Activated T-cell treated with anti-CD3 and anti-CD28 coated beads, Interleukin-2, amount 50 U/mL, for 72 hours (primary cell): ENCODE data around the gene LRRC71. TPM values are rescaled to one million over a fixed set of nuclear protein-coding genes. Genes with fewer than 3 reads are reported as not detected.

Experiments
- ATAC-seq, 2 donors: fragments of 150-1000 bp; cut with Tn5 transposase; replicated peaks in 1 of 2; 2 replicates each; pipeline ENCODE4 v1.10.0; 2021; ENCODE audit warnings: moderate library complexity in 2 of 2, mild to moderate bottlenecking in 1 of 2
- DNase-seq, 2 donors: peaks; one replicate each; pipeline ENCODE4 v3.0.0; 2021 to 2022; ENCODE audit warnings: mixed read lengths in 1 of 2
- H3K27ac Mint-ChIP-seq: one replicate; pipeline ENCODE4 v1.8.0; 2022; ENCODE audit warnings: mild to moderate bottlenecking, moderate library complexity, mixed read lengths
- H3K27me3 Mint-ChIP-seq: one replicate; pipeline ENCODE4 v1.8.0; 2022; ENCODE audit warnings: low read depth, mixed read lengths
- H3K36me3 Mint-ChIP-seq, 2 donors: one replicate each; pipeline ENCODE4 v1.8.0; 2022; ENCODE audit warnings: mixed read lengths in 2 of 2, mild to moderate bottlenecking in 1 of 2; ENCODE audit not compliant: insufficient read depth in 2 of 2
- H3K4me1 Mint-ChIP-seq: one replicate; pipeline ENCODE4 v1.8.0; 2022; ENCODE audit warnings: low read depth, mixed read lengths
- H3K4me3 Mint-ChIP-seq, 2 donors: one replicate each; pipeline ENCODE4 v1.8.0; 2022; ENCODE audit warnings: mild to moderate bottlenecking in 2 of 2, mixed read lengths in 2 of 2, moderate library complexity in 2 of 2
- H3K9me3 Mint-ChIP-seq, 2 donors: one replicate each; pipeline ENCODE4 v1.8.0; 2022; ENCODE audit warnings: mixed read lengths in 2 of 2
- total RNA-seq, 2 donors: library from RNA; stranded (reverse); gene quantifications; one replicate each; pipeline ENCODE4 v1.2.3, GENCODE V29; 2022

Gene LRRC71
- total RNA-seq, 2 donors from 2014 or later: not detected

GRCh38 chr1:156884560-156885184, 35.8 kb upstream of the LRRC71 start:
- Mint-ChIP-seq H3K27ac (no peak overlapping the region), H3K27me3 (peaks cover 52% of the 10 kb centered on the region), H3K9me3 (no peaks in the 10 kb centered on the region), H3K4me3 (no peak overlapping the region), H3K36me3 (no peaks in the 10 kb centered on the region), H3K4me1 (peaks cover under 1% of the 10 kb centered on the region)
- no peak for ATAC-seq
- no peak for DNase-seq

- H3K4me3 Mint-ChIP-seq: no peak overlapping the region
- no peaks in the 10 kb centered on the region for H3K9me3 Mint-ChIP-seq
- peaks cover 7% of the 10 kb centered on the region for H3K4me1 Mint-ChIP-seq
- H3K27me3 Mint-ChIP-seq: peaks cover 57% of the 10 kb centered on the region
- DNase-seq (no peak), ATAC-seq (no peak)
- no peak overlapping the region for H3K27ac Mint-ChIP-seq
- H3K36me3 Mint-ChIP-seq: no peaks in the 10 kb centered on the region
Observed at GRCh38 chr1:156885314-156885713, 35.1 kb upstream of the LRRC71 start.

GRCh38 chr1:156885880-156886355, 34.5 kb upstream of the LRRC71 start:
- Mint-ChIP-seq H3K27me3 (peaks cover 62% of the 10 kb centered on the region), H3K4me1 (peaks cover 8% of the 10 kb centered on the region), H3K27ac (no peak overlapping the region), H3K36me3 (no peaks in the 10 kb centered on the region), H3K9me3 (no peaks in the 10 kb centered on the region), H3K4me3 (no peak overlapping the region)
- DNase-seq (no peak), ATAC-seq (no peak)

GRCh38 chr1:156886583-156887281, 33.7 kb upstream of the LRRC71 start:
- no peak for DNase-seq
- peaks cover 8% of the 10 kb centered on the region for H3K4me1 Mint-ChIP-seq
- H3K36me3 Mint-ChIP-seq: no peaks in the 10 kb centered on the region
- H3K27ac Mint-ChIP-seq: no peak overlapping the region
- no peaks in the 10 kb centered on the region for H3K9me3 Mint-ChIP-seq
- no peak overlapping the region for H3K4me3 Mint-ChIP-seq
- H3K27me3 Mint-ChIP-seq: peaks cover 69% of the 10 kb centered on the region
- ATAC-seq: no peak

- no peak for DNase-seq
- Mint-ChIP-seq H3K4me1 (peaks cover 8% of the 10 kb centered on the region), H3K9me3 (no peaks in the 10 kb centered on the region), H3K4me3 (no peak overlapping the region), H3K27ac (no peak overlapping the region), H3K27me3 (peaks cover 66% of the 10 kb centered on the region), H3K36me3 (no peaks in the 10 kb centered on the region)
- ATAC-seq: no peak
Observed at GRCh38 chr1:156887317-156887716, 33.1 kb upstream of the LRRC71 start.

GRCh38 chr1:156887734-156888133, 32.7 kb upstream of the LRRC71 start:
- ATAC-seq (no peak), DNase-seq (no peak)
- Mint-ChIP-seq H3K4me3 (no peak overlapping the region), H3K27me3 (peaks cover 65% of the 10 kb centered on the region), H3K4me1 (peaks cover 10% of the 10 kb centered on the region), H3K27ac (no peak overlapping the region), H3K36me3 (no peaks in the 10 kb centered on the region), H3K9me3 (no peaks in the 10 kb centered on the region)

GRCh38 chr1:156889802-156890580, 30.4 kb upstream of the LRRC71 start:
- peak; percentile 28 to 32 for ATAC-seq
- no peak overlapping the region for H3K27ac Mint-ChIP-seq
- peaks cover 16% of the 10 kb centered on the region for H3K4me1 Mint-ChIP-seq

GRCh38 chr1:156892190-156893047, 28.0 kb upstream of the LRRC71 start:
- Mint-ChIP-seq H3K27me3 (peaks cover 59% of the 10 kb centered on the region), H3K36me3 (no peaks in the 10 kb centered on the region), H3K27ac (no peak overlapping the region), H3K4me3 (peak overlapping the region; percentile 71 to 73), H3K4me1 (peaks cover 16% of the 10 kb centered on the region), H3K9me3 (no peaks in the 10 kb centered on the region)
- ATAC-seq (peak; percentile 97), DNase-seq (peak; percentile 90 to 93)

More at GRCh38 chr1:156889802-156890580, 30.4 kb upstream of the LRRC71 start:
- no peaks in the 10 kb centered on the region for H3K9me3 Mint-ChIP-seq
- H3K4me3 Mint-ChIP-seq: peak overlapping the region in 1 of 2 donors; percentile 4
- H3K36me3 Mint-ChIP-seq: no peaks in the 10 kb centered on the region
- peaks cover 58% of the 10 kb centered on the region for H3K27me3 Mint-ChIP-seq
- DNase-seq: peak; percentile 74 to 76

- H3K4me1 Mint-ChIP-seq: peaks cover 17% of the 10 kb centered on the region
- peaks cover 56% of the 10 kb centered on the region for H3K27me3 Mint-ChIP-seq
- no peak within 1 kb of the TSS for H3K27ac Mint-ChIP-seq
- ATAC-seq (no peak), DNase-seq (no peak)
- no peaks in the 10 kb centered on the region for H3K9me3 Mint-ChIP-seq
- peak within 1 kb of the TSS; percentile 71 to 73 for H3K4me3 Mint-ChIP-seq
- no peaks in the 10 kb centered on the region for H3K36me3 Mint-ChIP-seq
Observed at GRCh38 chr1:156893048-156893953, 27.1 kb upstream of the LRRC71 start, which contains the start of gene PEAR1. PEAR1 (plus strand) TSS chr1:156893718; CDS start chr1:156903927, 10,209 bp downstream.

- no peaks in the 10 kb centered on the region for H3K36me3 Mint-ChIP-seq
- H3K4me3 Mint-ChIP-seq: no peak overlapping the region
- ATAC-seq: no peak
- DNase-seq: no peak
- H3K4me1 Mint-ChIP-seq: peaks cover 22% of the 10 kb centered on the region
- no peak overlapping the region for H3K27ac Mint-ChIP-seq
- no peaks in the 10 kb centered on the region for H3K9me3 Mint-ChIP-seq
- H3K27me3 Mint-ChIP-seq: peaks cover 56% of the 10 kb centered on the region
Observed at GRCh38 chr1:156894001-156894400, 26.4 kb upstream of the LRRC71 start.

- no peaks in the 10 kb centered on the region for H3K9me3 Mint-ChIP-seq
- H3K36me3 Mint-ChIP-seq: no peaks in the 10 kb centered on the region
- no peak for DNase-seq
- peaks cover 19% of the 10 kb centered on the region for H3K4me1 Mint-ChIP-seq
- H3K27me3 Mint-ChIP-seq: peaks cover 54% of the 10 kb centered on the region
- no peak for ATAC-seq
- no peak overlapping the region for H3K27ac Mint-ChIP-seq
- no peak overlapping the region for H3K4me3 Mint-ChIP-seq
Observed at GRCh38 chr1:156894711-156895454, 25.5 kb upstream of the LRRC71 start.
